GM19023 (cell line): ENCODE results near the gene LARGE2.

Experiments
- ATAC-seq: cut with Tn5 transposase; IDR thresholded peaks from one replicate; pipeline ENCODE4 v1.9.1; 2021; ENCODE audit warnings: mild to moderate bottlenecking, moderate library complexity; ENCODE audit not compliant: unreplicated experiment

Gene LARGE2

DNA sequence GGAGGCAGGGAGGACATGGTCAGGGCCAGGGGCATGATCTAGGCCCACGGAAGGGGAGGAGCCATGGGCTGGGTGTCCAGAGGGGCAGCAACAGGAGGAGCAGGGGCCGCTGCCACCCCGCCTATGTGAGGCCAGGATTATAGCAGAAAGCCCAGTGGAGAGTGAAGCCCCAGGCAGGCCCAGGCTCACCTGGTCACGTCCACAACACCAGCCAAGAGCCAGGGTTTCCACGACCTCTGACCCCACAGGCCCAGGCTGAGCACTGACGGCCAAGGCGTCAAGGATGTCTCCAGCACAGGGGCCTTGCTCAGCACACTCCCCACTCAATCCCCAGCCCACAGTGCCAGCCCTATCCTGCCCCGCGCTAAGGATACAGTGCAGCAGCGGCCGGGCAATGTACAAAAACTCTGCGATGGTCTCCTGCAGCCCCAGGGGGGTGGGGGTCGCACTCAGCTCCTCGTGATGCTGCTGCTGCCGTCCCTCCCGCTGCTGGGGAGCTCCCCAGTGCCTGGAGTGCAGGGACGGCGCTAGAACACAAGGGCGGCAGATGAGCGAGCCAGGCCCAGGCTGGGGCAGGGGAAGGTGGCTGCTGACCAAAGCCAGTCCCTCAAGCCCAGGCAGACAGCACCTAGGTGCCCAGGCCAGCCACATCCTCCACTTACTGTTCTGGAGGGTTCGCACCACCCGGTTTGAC is 8.4 kb upstream of the LARGE2 start:
- ATAC-seq = no peak

DNA sequence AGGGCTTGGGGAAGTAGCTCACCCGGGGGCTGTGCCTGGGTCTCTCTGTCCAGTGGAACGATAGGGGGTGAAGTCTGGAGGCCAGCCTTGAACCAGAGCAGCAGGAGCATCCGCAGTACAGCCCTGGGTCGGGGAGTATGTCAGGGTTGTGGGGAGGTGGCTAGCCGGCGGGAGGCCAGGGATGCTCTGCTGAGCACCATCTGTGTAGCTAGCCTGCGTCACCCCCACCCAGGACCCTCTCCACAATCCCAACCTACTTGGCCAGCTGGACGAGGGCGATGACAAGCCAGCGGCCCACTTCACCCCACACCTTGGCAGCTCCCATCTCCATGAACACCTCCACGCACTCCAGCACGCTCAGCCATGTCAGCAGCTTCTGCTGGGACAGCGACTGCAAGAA is 7.0 kb upstream of the LARGE2 start:
- ATAC-seq = no peak

DNA sequence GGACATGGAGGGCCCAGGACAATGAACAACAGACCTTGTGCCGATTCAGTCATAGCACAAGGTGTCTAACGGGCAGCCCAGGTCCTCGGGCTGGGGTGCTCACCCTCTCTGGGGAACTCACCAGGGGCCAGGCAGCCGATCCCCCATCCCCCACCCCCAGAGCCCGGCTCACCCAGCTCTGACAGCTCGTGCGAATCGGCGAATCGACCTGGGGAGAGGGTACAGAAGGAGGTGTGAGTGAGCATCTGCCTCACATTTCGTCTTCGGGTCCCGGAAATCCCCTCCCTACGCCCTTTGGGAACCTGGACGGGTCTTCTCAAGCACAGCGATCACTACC is 5.2 kb upstream of the LARGE2 start:
- peak; percentile 1 for ATAC-seq

DNA sequence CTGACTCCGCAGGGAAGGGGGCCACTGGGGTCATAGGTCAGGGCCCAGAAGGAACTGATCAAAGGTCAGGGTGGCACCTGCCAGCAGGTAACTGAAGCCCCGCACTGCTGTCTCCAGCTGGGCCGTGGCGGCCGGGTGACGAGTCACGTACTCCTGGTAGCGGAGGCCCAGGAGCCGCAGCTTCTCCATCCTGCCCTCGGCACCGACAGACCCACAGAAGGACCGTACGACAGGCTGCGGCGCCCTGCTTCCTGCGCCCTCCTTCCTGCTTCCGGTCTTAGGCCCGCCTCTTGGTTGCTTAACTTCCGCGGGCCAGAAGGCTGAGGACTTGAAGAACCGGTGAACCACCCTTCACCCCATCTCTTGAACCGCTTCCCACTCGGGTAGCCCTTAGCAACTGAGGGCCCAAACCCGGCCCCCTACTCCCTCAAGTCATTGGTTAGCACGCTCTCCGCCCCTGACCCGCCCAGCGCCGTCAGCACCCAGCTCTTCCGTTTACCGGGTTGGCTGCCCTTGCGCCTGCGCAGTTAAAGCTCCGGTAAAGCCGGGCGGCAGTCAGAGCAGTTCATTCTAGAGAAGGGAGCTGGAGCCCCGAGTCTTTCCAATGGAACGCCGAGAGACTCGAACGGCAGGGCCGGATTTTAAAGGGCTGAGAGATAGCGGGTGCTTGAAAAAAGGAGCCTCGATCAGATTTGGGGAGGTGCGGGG is 4.7 kb upstream of the LARGE2 start, which contains the start of gene PEX16:
Gene PEX16, minus strand, starts transcription at position 255 of the 708 bp plus-strand sequence. Its CDS starts 66 bp downstream, at position 189.
- peak; percentile 89 for ATAC-seq

DNA sequence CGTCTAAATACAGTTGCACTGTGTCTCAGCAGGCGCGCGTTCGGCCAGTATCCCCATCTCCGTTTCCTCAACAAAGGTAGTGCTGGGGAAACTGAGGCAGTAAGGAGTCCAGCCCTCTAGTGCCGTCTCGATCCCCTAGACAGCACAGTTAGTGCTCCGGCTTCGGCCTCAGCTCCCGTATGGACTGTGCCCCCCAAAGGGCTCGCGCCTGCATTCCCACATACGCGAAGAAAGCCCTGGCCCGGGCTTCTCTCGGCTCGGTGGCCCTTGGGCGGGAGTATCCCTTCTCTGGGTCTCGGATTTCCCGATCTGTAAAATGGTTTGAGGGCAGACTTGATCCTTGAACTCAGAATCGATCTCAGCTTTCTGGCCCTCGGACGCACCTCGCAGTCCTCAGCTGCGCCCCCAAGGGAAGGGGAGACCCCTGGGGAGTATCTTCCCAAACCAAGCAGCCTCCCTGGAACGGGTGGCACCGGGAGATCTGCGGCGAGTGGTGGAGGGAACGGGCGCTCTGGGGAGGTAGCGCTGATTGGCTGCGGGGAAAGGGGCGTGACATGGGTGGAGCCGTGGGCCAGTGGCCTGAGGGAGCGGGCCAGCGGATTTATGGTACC is 4.0 kb upstream of the LARGE2 start:
- ATAC-seq = peak; percentile 43

DNA sequence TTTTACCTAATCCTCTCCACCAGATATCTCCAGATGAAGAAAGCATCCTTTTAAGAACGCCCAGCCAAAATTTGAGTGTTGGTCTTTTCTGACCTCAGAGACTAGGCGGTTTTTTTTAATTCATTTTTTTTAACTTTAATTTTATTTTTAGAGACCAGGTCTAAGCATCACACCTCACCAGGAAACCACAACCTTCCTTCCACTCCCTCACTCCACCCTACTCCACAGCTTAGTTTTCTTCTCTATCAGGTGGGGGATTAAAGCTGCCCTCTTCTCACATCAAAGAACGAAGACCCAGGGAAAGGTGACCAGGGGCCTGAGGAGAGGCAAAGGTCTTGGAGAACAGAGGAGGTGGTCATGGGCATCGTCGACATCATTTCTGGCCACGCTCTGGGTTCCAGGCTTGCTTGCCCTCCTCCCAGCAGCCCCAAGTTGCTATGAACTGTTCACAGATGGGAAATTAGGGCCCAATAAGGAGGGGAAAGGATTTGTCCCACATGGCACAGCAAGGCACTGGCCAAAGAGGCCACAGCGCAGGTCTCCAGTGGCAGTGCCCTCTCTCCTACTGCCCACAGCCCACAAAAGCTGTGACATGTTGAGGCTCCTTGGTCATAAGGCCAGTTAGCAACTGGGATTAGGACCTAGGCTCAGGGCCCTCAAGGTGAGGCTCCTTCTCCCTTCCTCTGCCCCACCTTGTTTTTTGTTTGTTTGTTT is 3.3 kb upstream of the LARGE2 start:
- ATAC-seq = no peak

DNA sequence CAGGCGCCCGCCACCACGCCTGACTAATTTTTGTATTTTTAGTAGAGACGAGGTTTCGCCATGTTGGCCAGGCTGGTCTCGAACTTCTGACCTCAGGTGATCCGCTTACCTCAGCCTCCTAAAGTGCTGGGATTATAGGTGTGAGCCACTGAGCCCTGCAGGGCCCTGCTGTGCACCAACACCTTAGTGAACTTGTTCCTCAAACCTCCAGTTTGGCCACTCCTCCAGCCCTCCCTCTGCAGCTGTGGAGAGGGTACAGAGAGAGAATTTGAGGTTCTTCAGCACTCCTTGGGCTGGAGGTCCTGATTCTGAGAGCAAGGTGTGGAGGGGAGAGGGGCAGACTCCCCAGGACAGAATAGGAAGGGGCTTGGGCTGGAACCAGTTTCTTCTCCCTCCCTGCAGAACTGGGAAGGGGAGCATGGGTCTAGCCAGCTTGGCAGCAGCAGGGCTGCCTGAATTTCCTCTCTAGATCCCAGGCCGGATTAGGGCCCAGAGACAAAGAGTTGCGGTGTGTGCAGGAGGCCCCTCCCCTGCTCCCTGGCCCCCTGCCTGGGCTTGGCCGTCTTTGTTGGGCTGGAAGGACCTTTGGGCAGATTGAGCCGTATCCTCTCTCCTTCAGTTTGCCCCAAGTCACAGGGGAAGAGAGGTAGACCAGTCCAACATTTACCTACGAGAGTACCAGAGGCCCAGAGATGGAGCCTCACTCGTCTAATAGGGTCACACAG is 2.5 kb upstream of the LARGE2 start:
- no peak for ATAC-seq

DNA sequence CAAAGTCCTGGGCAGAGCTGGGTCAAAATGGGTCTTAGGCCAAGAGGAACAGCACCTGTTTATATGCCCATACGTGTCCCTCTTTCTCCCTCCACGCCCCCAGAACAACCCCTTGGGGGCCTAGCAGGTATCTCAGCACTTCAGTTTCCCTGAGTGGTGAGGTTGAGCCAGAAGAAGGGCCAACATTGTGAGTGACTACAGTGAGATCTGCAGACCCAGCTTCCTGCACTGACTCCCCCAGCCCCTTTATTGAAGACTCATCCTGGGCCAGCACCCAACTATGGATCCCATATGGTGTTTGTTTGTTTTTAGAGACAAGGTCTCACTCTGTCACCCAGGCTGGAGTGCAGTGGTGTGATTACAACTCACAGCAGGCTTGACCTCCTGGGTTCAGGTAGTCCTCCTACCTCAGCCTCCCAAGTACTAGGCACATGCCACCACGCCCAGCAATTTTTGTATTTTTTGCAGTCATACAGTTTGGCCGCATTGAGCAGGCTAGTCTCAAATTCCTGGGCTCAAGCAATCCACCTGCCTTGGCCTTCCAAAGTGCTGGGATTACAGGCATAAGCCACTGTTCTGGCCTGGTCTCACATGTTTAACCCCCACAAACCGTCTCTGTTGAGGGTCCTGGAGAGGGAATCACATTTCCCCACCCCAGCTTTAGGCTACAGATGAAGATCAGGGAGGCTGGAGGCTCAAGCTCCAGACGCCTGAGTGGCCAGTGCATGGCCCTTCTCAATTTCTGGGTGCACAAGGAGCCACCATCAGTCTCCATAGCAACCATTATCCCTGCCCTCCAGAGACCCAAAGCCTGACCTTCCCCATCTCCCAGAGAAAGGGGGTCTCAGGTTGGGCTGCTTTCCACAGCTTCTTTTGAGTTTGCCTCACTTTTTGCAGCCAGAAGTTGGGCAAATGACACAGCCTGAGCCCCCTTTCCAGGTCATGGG is 1.7 kb upstream of the LARGE2 start:
- ATAC-seq = no peak

DNA sequence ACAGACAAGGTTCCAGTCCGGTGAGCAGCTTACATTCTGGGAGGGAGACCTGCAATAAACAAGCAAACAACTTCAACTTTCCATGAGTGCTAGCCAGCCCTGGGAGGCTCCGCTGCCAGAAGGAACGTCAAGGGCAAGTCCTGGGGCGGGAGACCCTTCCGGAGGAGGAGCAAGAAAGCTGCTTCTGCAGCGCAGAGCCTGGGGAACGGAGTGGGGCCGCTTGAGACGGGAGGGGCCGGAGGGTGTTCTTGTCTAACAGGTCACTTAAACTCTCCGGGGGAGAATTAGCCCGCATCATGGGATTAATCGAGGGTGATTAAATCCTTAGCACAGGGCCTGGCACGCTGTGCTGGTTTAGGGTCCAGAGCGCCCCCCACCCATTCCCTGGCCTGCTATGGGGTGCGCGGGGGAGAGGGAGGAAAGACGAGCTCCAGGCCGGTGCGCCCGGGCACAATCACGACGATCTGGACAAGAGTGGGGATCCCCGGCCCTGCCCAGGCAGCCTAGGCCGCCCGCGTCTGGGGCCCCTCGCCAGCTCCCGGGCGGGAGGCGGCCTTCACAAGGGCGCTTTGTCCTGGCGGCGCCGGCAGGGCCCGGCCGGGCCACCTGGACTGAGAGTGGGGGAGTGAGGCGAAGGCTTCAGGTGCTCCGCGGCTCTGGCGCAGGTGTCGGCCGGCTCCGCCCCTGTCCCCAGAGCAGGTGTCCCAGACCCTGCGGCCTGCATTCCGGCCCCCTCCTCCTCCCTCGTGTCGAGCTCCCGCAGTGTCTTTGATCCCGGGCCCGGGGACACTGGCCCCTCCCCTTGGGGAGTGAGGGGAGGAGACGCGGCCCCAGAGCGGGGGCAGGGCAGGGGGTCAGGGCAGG is 663 bp upstream of the LARGE2 start:
- no peak for ATAC-seq

DNA sequence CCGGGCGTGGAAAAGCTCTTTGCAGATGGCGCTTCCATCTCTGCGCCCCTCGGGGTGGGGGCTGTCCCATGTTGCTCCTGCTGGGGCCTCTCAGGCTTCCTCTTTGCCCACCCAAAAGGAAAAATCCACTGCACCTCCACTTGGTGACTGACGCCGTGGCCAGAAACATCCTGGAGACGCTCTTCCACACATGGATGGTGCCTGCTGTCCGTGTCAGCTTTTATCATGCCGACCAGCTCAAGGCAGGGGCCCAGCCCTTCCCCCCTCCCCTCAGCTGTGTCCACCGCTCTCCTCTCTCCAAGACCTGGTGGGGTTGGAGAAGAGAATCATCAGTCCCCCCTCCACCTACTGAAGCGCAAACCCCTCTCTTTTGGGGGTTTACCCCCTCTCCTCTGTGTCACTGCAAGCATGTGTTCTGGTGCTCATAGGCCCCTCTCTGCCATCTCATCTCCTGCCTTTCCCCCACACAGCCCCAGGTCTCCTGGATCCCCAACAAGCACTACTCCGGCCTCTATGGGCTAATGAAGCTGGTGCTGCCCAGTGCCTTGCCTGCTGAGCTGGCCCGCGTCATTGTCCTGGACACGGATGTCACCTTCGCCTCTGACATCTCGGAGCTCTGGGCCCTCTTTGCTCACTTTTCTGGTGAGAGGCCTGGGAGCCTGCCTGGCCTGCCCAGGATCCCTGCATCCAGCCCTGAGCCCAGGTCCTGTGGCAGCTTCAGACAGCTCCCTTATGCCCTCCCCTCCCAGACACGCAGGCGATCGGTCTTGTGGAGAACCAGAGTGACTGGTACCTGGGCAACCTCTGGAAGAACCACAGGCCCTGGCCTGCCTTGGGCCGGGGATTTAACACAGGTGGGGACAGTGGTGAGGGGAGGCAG is 1.8 kb downstream of the LARGE2 start:
- ATAC-seq = no peak

DNA sequence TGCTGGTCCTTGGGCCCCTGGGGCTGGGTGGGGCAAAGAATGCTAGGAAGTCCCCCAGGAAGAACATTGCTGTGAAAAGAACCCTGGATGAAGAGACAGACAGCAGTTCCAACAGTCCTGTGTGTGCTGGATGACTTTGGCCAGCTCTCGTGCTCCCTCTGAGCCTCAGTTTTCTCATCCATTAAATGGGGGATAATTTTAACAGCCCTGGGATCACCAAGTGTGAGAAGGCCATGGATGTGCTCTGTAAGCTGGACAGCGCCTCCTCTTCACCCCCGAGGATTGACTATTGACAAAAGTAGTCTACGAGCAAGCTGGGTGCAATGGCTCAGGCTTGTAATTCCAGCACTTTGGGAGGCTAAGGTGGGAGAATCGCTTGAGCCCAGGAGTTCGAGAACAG is 2.5 kb downstream of the LARGE2 start:
- no peak for ATAC-seq

DNA sequence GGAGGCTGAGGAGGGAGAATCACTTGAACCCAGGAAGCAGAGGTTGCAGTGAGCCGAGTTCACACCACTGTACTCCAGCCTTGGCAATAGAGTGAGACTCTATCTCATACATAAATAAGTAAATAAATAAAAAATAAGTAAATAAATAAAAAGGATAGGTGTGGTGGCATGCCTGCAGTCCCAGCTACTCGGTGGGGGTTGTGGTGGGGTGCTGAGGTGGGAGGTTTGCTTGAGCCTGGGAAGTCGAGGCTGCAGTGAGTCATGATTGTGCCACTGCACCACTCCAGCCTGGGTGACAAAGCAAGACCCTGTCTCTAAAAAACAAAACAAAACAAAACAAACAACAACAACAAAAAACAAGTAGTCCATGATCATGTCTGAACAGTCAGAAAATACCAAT is 3.1 kb downstream of the LARGE2 start:
- ATAC-seq = no peak

DNA sequence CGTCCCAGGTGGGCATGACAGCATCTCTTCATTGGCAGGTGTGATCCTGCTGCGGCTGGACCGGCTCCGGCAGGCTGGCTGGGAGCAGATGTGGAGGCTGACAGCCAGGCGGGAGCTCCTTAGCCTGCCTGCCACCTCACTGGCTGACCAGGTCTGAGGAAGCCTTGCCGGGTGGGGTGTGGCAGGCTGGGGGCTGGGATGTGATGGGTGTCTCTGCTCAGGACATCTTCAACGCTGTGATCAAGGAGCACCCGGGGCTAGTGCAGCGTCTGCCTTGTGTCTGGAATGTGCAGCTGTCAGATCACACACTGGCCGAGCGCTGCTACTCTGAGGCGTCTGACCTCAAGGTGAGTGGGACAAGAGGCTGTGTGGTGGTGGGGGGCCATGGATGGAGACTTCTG is 3.5 kb downstream of the LARGE2 start:
- no peak for ATAC-seq

DNA sequence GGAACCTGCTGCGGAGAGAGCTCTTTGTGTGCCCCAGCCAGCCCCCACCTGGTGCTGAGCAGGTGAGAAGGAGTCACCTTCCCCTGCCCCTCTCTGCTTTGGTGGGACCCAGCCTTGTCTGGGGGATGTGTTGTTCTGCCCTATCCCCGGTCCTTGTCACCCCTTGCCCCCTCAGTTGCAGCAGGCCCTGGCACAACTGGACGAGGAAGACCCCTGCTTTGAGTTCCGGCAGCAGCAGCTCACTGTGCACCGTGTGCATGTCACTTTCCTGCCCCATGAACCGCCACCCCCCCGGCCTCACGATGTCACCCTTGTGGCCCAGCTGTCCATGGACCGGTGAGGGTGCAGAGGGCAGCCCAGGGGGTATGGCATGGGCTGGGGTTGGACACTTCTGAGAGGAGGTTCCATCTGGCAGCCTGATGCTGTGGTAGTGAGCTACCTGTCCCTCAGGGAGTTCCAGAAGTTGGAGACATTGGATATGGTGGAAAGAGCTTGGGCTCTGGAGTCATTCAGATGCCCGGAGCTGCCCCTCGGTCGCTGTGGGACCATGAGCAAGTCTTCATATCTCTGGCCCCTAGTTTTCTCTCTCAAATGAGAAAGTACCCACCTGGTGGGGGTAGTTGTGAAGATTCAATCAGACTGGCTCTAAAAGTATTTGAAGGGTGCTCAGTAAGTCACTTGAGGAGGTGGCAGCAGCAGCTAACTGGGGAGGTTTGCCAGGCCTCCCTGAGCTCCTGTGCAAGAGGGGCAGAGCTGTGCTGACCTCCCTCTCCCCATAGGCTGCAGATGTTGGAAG is 4.3 kb downstream of the LARGE2 start:
- no peak for ATAC-seq

DNA sequence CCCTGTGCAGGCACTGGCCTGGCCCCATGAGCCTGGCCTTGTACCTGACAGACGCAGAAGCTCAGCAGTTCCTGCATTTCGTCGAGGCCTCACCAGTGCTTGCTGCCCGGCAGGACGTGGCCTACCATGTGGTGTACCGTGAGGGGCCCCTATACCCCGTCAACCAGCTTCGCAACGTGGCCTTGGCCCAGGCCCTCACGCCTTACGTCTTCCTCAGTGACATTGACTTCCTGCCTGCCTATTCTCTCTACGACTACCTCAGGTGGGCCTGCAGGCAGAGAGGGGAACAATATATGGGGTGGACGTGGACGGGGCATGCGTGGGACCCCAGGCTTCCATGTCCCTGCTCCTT is 4.9 kb downstream of the LARGE2 start:
- ATAC-seq = no peak

DNA sequence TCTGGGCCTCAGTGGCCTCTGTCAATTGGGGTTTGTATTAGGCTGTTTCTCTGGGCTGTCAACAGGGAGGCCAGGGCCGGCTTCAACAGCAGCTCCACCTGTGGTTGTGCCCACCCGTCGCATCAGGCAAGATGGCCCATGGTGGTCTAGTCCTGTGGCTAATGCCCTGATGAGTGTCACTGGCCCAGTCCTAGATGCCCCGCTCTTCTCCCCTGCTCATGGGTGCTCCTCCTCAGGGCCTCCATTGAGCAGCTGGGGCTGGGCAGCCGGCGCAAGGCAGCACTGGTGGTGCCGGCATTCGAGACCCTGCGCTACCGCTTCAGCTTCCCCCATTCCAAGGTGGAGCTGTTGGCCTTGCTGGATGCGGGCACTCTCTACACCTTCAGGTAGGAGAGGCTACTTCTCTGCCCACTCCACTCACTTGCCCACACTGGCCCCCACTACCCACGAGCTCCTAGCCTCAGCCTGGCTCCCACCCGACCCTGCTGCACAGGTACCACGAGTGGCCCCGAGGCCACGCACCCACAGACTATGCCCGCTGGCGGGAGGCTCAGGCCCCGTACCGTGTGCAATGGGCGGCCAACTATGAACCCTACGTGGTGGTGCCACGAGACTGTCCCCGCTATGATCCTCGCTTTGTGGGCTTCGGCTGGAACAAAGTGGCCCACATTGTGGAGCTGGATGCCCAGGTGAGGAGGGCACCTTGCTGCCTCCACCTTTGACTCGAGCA is 5.4 kb downstream of the LARGE2 start:
- no peak for ATAC-seq
